Measurements from ENCODE around the gene RAD51AP1.
A peak's percentile ranks its signal among the peaks of the same experiment; 100 is the strongest.

GRCh38 chr12:4526923-4527546, 11.7 kb upstream of the RAD51AP1 start:
- TF ChIP-seq, protein P1, sequence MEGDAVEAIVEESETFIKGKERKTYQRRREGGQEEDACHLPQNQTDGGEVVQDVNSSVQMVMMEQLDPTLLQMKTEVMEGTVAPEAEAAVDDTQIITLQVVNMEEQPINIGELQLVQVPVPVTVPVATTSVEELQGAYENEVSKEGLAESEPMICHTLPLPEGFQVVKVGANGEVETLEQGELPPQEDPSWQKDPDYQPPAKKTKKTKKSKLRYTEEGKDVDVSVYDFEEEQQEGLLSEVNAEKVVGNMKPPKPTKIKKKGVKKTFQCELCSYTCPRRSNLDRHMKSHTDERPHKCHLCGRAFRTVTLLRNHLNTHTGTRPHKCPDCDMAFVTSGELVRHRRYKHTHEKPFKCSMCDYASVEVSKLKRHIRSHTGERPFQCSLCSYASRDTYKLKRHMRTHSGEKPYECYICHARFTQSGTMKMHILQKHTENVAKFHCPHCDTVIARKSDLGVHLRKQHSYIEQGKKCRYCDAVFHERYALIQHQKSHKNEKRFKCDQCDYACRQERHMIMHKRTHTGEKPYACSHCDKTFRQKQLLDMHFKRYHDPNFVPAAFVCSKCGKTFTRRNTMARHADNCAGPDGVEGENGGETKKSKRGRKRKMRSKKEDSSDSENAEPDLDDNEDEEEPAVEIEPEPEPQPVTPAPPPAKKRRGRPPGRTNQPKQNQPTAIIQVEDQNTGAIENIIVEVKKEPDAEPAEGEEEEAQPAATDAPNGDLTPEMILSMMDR (IDR thresholded peaks at IDR 0.05 in 8 of 11, conservative IDR thresholded peaks at IDR 0.05 in 3 of 11) = peak in 10 of 11 experiments; percentile 31 to 73 (median 60)
- no peak for TF ChIP-seq POLR2A (IDR thresholded peaks at IDR 0.05)
- no peak for TF ChIP-seq POLR2AphosphoS5 (IDR thresholded peaks at IDR 0.05)
